ENCODE data around the gene FAM20C. TPM values are rescaled to one million over a fixed set of nuclear protein-coding genes. Genes with fewer than 3 reads are reported as not detected.

FAM20C gene
- total and polyA plus RNA-seq, 2 donors (not counting 3 experiments of a cell fraction or from before 2014, with no cell fraction given): 14.2 to 34.5 TPM

DNA sequence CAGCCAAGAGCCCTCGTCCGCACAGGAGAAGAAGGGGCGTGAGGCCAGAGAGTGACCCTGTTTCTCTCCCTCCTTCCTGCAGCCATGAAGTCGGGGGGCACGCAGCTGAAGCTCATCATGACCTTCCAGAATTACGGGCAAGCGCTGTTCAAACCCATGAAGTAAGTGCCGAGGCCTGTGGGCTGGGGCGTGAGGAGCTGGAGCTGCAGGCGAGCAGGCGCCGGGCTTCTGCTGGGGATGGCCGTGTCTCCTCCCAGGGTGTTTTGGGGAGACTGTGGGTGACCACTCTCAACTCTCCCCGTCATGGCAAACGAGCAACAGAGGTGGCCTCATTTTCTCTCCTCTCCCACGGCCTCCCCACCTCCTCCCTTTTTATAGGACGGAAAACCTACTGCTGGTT, 16.4 kb downstream of the FAM20C start:
- no peak for TF ChIP-seq GATA2 (IDR thresholded peaks at IDR 0.05; ENCODE audit: insufficient read depth, insufficient read length, low read depth, low read length)
- no peak for TF ChIP-seq POLR2A (IDR thresholded peaks at IDR 0.05; ENCODE audit: low read depth, low read length)
- TF ChIP-seq, protein P1, sequence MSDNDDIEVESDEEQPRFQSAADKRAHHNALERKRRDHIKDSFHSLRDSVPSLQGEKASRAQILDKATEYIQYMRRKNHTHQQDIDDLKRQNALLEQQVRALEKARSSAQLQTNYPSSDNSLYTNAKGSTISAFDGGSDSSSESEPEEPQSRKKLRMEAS (IDR thresholded peaks at IDR 0.05; ENCODE audit: insufficient read depth, insufficient read length): no peak
- TF ChIP-seq JUN (IDR thresholded peaks at IDR 0.05; ENCODE audit: borderline replicate concordance, insufficient read depth, insufficient read length, low read depth): no peak
- TF ChIP-seq MYC (IDR thresholded peaks at IDR 0.05; ENCODE audit: low read depth, low read length): no peak
- no peak for TF ChIP-seq FOS (IDR thresholded peaks at IDR 0.05; ENCODE audit: borderline replicate concordance, insufficient read depth, low read length)
- no peak for TF ChIP-seq POLR2AphosphoS5 (IDR thresholded peaks at IDR 0.05; ENCODE audit: insufficient read depth, low read depth, low read length)
- TF ChIP-seq EZH2 (IDR thresholded peaks at IDR 0.05; ENCODE audit: borderline replicate concordance, low read depth, low read length, severe bottlenecking): no peak
- TF ChIP-seq, protein P2, sequence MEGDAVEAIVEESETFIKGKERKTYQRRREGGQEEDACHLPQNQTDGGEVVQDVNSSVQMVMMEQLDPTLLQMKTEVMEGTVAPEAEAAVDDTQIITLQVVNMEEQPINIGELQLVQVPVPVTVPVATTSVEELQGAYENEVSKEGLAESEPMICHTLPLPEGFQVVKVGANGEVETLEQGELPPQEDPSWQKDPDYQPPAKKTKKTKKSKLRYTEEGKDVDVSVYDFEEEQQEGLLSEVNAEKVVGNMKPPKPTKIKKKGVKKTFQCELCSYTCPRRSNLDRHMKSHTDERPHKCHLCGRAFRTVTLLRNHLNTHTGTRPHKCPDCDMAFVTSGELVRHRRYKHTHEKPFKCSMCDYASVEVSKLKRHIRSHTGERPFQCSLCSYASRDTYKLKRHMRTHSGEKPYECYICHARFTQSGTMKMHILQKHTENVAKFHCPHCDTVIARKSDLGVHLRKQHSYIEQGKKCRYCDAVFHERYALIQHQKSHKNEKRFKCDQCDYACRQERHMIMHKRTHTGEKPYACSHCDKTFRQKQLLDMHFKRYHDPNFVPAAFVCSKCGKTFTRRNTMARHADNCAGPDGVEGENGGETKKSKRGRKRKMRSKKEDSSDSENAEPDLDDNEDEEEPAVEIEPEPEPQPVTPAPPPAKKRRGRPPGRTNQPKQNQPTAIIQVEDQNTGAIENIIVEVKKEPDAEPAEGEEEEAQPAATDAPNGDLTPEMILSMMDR (IDR thresholded peaks at IDR 0.05; ENCODE audit: extremely low read depth in 1 of 2, insufficient read depth in 1 of 2, low read depth in 1 of 2, low read length in 2 of 2): no peak
- H3K4me1 ChIP-seq (ENCODE audit: control insufficient read depth, extremely low read depth, insufficient read depth, low read length): no peaks in the 10 kb centered on the region
- dilution Hi-C loops (cut with MboI; ENCODE audit: extremely low pct_ligation_motif_present, low sequenced_read_pairs) (no loop called here), intact Hi-C loops (cut with micrococcal nuclease) (no loop called here)
- no peak overlapping the region for H3K4me3 ChIP-seq (replicated peaks in 1 of 3; ENCODE audit: insufficient read depth in 1 of 3, low read depth in 1 of 3, low read length in 3 of 3)
- H3K4me2 ChIP-seq (ENCODE audit: insufficient read depth, low read length): no peak overlapping the region
- ChIA-PET CTCF (no interaction called here), POLR2A (no interaction called here)
- H3K9ac ChIP-seq (replicated peaks; ENCODE audit: extremely low read depth, insufficient read depth, low read length): no peak overlapping the region
- H4K20me1 ChIP-seq (replicated peaks; ENCODE audit: control insufficient read depth, extremely low read depth, insufficient read depth, low read length): no peaks in the 10 kb centered on the region
- peaks cover 3% of the 10 kb centered on the region for H3K79me2 ChIP-seq (ENCODE audit: control insufficient read depth, insufficient read depth, low read length)
- H3K36me3 ChIP-seq (ENCODE audit: control insufficient read depth in 2 of 2, extremely low read depth in 1 of 2, insufficient read depth in 2 of 2, low read length in 2 of 2): peaks cover 0 to 5% of the 10 kb centered on the region in 2 experiments
- no peak overlapping the region for H2AFZ ChIP-seq (ENCODE audit: low read depth, low read length)
- FAIRE-seq: no peak
- no peak for DNase-seq (ENCODE audit: low read depth, low spot score)
- no peaks in the 10 kb centered on the region for H3K9me1 ChIP-seq (replicated peaks; ENCODE audit: control insufficient read depth, extremely low read depth, insufficient read depth, low read length)
- no peaks in the 10 kb centered on the region for H3K27me3 ChIP-seq (ENCODE audit: control insufficient read depth in 2 of 2, insufficient read depth in 2 of 2, low read length in 2 of 2)
- H3K9me3 ChIP-seq (replicated peaks; ENCODE audit: control insufficient read depth, insufficient read depth, low read length): no peaks in the 10 kb centered on the region
- BruUV-seq (replicated peaks): no TSS peak
- H3K27ac ChIP-seq (ENCODE audit: insufficient read depth, low read depth, low read length): no peak overlapping the region
